ENCODE results near the gene GJC2.
"Not testable (repeated sequence)": the region's sequence is repeated elsewhere in the genome, so short reads cannot be mapped to it uniquely, and the experiment has no call there.

The GJC2 gene

GRCh38 chr1:228108742-228109072, 41.0 kb upstream of the GJC2 start:
- DNase-seq (ENCODE audit: low read depth): no peak
- TF ChIP-seq CTCF (IDR thresholded peaks at IDR 0.05; ENCODE audit: low read depth, low read length, missing control alignments): no peak
- H3K4me3 ChIP-seq (ENCODE audit: low read depth, low read length): peak overlapping the region; percentile 90

- H3K4me3 ChIP-seq (ENCODE audit: low read depth, low read length): peak within 1 kb of the TSS; percentile 90
- peak; percentile 87 for DNase-seq (ENCODE audit: low read depth)
- peak; percentile 8 for TF ChIP-seq CTCF (IDR thresholded peaks at IDR 0.05; ENCODE audit: low read depth, low read length, missing control alignments)
Measured at GRCh38 chr1:228109073-228109961, 40.4 kb upstream of the GJC2 start, which contains the start of gene MRPL55. TSS of gene MRPL55 (minus strand) at chr1:228109299. CDS start at chr1:228108260, 1,039 bp downstream.

DNA sequence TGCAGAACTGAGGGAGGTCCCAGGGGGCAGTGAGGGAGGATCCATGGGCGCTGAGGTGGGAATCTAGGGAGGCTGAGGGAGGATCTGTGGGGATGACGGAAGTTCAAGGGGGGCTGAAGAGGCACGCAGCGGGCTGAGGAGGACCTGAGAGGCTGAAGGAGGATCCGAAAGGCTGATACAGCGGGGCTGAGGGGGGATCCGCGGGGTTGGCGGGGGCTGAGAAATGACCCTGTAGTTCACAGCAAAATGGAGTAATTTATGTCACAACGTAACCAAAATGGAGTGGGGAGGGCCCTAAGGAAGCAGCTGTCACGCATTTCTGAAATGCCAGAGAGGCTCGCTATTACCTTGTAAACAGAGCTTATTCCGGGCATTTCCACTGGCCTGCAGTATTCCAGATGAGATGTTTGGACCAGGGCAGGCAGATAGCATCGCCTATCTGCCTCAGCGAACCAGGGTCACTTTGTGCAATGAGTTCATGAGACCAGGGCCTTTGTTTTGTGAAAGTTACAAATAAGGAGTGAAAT, 39.7 kb upstream of the GJC2 start:
- peak overlapping the region; percentile 90 for H3K4me3 ChIP-seq (ENCODE audit: low read depth, low read length)
- DNase-seq (ENCODE audit: low read depth): no peak
- no peak for TF ChIP-seq CTCF (IDR thresholded peaks at IDR 0.05; ENCODE audit: low read depth, low read length, missing control alignments)

GRCh38 chr1:228110556-228110955, 39.2 kb upstream of the GJC2 start:
- no peak overlapping the region for H3K4me3 ChIP-seq (ENCODE audit: low read depth, low read length)
- DNase-seq (ENCODE audit: low read depth): no peak
- no peak for TF ChIP-seq CTCF (IDR thresholded peaks at IDR 0.05; ENCODE audit: low read depth, low read length, missing control alignments)

- DNase-seq (ENCODE audit: low read depth); H3K4me3 ChIP-seq (ENCODE audit: low read depth, low read length): not testable (repeated sequence)
Measured at GRCh38 chr1:228111315-228111714, 38.4 kb upstream of the GJC2 start.

- no peak overlapping the region for H3K4me3 ChIP-seq (ENCODE audit: low read depth, low read length)
- TF ChIP-seq CTCF (IDR thresholded peaks at IDR 0.05; ENCODE audit: low read depth, low read length, missing control alignments): no peak
- no peak for DNase-seq (ENCODE audit: low read depth)
Measured at GRCh38 chr1:228112167-228112566, 37.6 kb upstream of the GJC2 start.

DNA sequence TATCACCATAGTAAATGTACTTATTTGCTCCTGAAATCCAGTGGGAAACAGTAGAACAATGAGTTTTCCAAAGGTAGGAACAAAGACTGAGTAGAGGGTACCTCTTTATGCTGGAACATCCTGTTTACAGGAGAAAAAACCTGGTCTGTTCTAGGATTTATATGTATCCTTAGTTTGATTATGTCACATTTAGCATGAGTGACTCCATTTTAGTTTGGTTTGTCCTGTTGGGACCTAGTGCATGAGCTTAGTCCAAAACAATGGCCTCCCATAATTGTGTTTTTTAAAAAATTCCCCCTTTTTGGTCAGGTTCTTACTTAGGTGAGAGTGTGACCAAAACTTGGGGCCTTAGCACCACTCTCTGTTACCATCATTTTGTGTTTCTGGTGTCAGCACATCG, 37.1 kb upstream of the GJC2 start:
- no peak for TF ChIP-seq CTCF (IDR thresholded peaks at IDR 0.05; ENCODE audit: low read depth, low read length, missing control alignments)
- DNase-seq (ENCODE audit: low read depth): no peak
- H3K4me3 ChIP-seq (ENCODE audit: low read depth, low read length): no peak overlapping the region

All from GM12864 (cell line).